ENCODE measurements around the gene XPO5. TPM values are rescaled to one million over a fixed set of nuclear protein-coding genes. Genes with fewer than 3 reads are reported as not detected.
A peak's percentile ranks its signal among the peaks of the same experiment; 100 is the strongest.
"Not testable (repeated sequence)": the region's sequence is repeated elsewhere in the genome, so short reads cannot be mapped to it uniquely, and the experiment has no call there.

The XPO5 gene
- total RNA-seq, 6 experiments from 2014 or later = 11.3 to 16.3 (median 12.6) TPM

GRCh38 chr6:43500921-43501320 lies 74.9 kb downstream of the XPO5 start:
- ATAC-seq (no peak), DNase-seq (no peak)
- Histone ChIP-seq H3K27me3 (no peaks in the 10 kb centered on the region), H3K27ac (no peak overlapping the region), H3K4me3 (no peak overlapping the region), H3K9me3 (no peaks in the 10 kb centered on the region), H3K36me3 (peaks cover 0 to 53% (median 9%) of the 10 kb centered on the region in 4 donors), H3K4me1 (peaks cover 0 to 13% (median 7%) of the 10 kb centered on the region in 4 donors)
- TF ChIP-seq CTCF (IDR thresholded peaks at IDR 0.05) (no peak), POLR2A (IDR thresholded peaks at IDR 0.05) (no peak)
- intact Hi-C loops (cut with DNase I) = no loop called here
- 100% methylated on average over 3 of the region's 3 CpGs for WGBS (ENCODE audit: insufficient coverage, low coverage, low lambda C conversion rate, missing lambda C conversion rate)

- Histone ChIP-seq H3K4me3 (no peak overlapping the region), H3K27ac (peak overlapping the region in 2 of 3 donors; percentile 30 to 47), H3K27me3 (no peaks in the 10 kb centered on the region), H3K9me3 (no peaks in the 10 kb centered on the region), H3K4me1 (peaks cover 0 to 14% (median 7%) of the 10 kb centered on the region in 4 donors), H3K36me3 (peaks cover 0 to 47% (median 9%) of the 10 kb centered on the region in 4 donors)
- intact Hi-C loops (cut with DNase I) = no loop called here
- 50% methylated on average over 8 of the region's 12 CpGs for WGBS (ENCODE audit: insufficient coverage, low coverage, low lambda C conversion rate, missing lambda C conversion rate)
- DNase-seq = peak in 2 of 3 donors; percentile 55 to 78
- ATAC-seq = peak; percentile 74 to 93 (median 84)
- TF ChIP-seq CTCF (IDR thresholded peaks at IDR 0.05) (no peak), POLR2A (IDR thresholded peaks at IDR 0.05) (no peak)
Observed at GRCh38 chr6:43499028-43499815, 76.6 kb downstream of the XPO5 start.

GRCh38 chr6:43498291-43498690 lies 77.5 kb downstream of the XPO5 start:
- 95% methylated on average over 4 of the region's 5 CpGs for WGBS (ENCODE audit: insufficient coverage, low coverage, low lambda C conversion rate, missing lambda C conversion rate)
- H3K27ac ChIP-seq; H3K4me3 ChIP-seq; H3K27me3 ChIP-seq; DNase-seq; H3K9me3 ChIP-seq; intact Hi-C loops (cut with DNase I); ATAC-seq: not testable (repeated sequence)
- H3K4me1 ChIP-seq = peaks cover 0 to 23% (median 11%) of the 10 kb centered on the region in 4 donors
- peaks cover 0 to 39% (median 9%) of the 10 kb centered on the region in 4 donors for H3K36me3 ChIP-seq

GRCh38 chr6:43497689-43498088 lies 78.1 kb downstream of the XPO5 start:
- 93% methylated on average over 7 of the region's 12 CpGs for WGBS (ENCODE audit: insufficient coverage, low coverage, low lambda C conversion rate, missing lambda C conversion rate)

More at GRCh38 chr6:43497689-43498088, 78.1 kb downstream of the XPO5 start:
- Histone ChIP-seq H3K27ac (no peak overlapping the region), H3K27me3 (no peaks in the 10 kb centered on the region), H3K4me3 (no peak overlapping the region), H3K36me3 (peaks cover 0 to 33% (median 9%) of the 10 kb centered on the region in 4 donors), H3K9me3 (no peaks in the 10 kb centered on the region), H3K4me1 (peaks cover 0 to 23% (median 11%) of the 10 kb centered on the region in 4 donors)
- DNase-seq (no peak), ATAC-seq (no peak)
- intact Hi-C loops (cut with DNase I) = no loop called here
- TF ChIP-seq CTCF (IDR thresholded peaks at IDR 0.05) (no peak), POLR2A (IDR thresholded peaks at IDR 0.05) (no peak)

Data from right lobe of liver (tissue), 6 donors.